HCT116 (cell line): ENCODE measurements around the gene PYGO1. TPM values are rescaled to one million over a fixed set of nuclear protein-coding genes. Genes with fewer than 3 reads are reported as not detected.

Experiments
- ATAC-seq: fragments of 200-7000 bp; cut with Tn5 transposase; 2 replicates; pipeline ENCODE4 v1.9.1; 2020; ENCODE audit warnings: mild to moderate bottlenecking, moderate library complexity
- BruUV-seq: library from RNA; stranded (reverse); fragments of 400-500 nt; replicated peaks from 2 replicates; lab custom pipeline; 2021; lab: Mats Ljungman, UMichigan
- CTCF ChIA-PET: fragments of 300-600 bp; sonication (Branson Sonifier 250); formaldehyde crosslinking; loops from one replicate; lab custom pipeline; 2021; ENCODE audit warnings: antibody characterized with exemption; lab: Charles Lee
- POLR2A ChIA-PET: fragments of 300-600, 350-600 bp; sonication (Branson Sonifier 250); formaldehyde crosslinking; loops from one replicate; lab custom pipeline; 2021; ENCODE audit warnings: antibody characterized with exemption; lab: Charles Lee
- RAD21 ChIA-PET, 2 experiments: fragments of 300-600 bp; sonication (Branson Sonifier 250); formaldehyde crosslinking; loops; one replicate each; lab custom pipeline; 2023; ENCODE audit warnings: low total read pairs in 2 of 2; ENCODE audit not compliant: uncharacterized antibody in 2 of 2, unreplicated experiment in 2 of 2, low non-redundant PET in 1 of 2; lab: Charles Lee
- DNase-seq: peaks from one replicate; pipeline ENCODE4 v3.0.0-alpha.2; 2010; ENCODE audit warnings: low read depth, low spot score
- H2AFZ ChIP-seq: fragments of 200-600 bp; shearing (Covaris generic), sonication (generic); 2 replicates; pipeline ENCODE4 v1.6.1; 2017; ENCODE audit warnings: low read depth, mixed run types, mixed read lengths, antibody characterized with exemption, low read length; ENCODE audit not compliant: poor library complexity, severe bottlenecking
- H3K27ac ChIP-seq: 2 replicates; pipeline ENCODE4 v1.5.1; 2012; ENCODE audit warnings: low read depth, low read length
- H3K27me3 ChIP-seq: fragments of 200-600 bp; sonication (generic); 2 replicates; pipeline ENCODE4 v1.6.1; 2016; ENCODE audit warnings: mixed run types, low read length, mixed read lengths; ENCODE audit not compliant: insufficient read depth
- H3K36me3 ChIP-seq, 2 experiments: fragments of 200-500 bp in 1 of 2; fragments of 200-600 bp in 1 of 2; sonication (Bioruptor generic) in 1 of 2; sonication (generic) in 1 of 2; 2 replicates each; pipeline versions ENCODE4 v1.5.1 to v1.6.1; 2014 to 2016; ENCODE audit warnings: low read length in 2 of 2, inconsistent platforms in 1 of 2, mixed read lengths in 1 of 2, mixed run types in 1 of 2; ENCODE audit not compliant: insufficient read depth in 2 of 2, control insufficient read depth in 1 of 2
- H3K4me1 ChIP-seq, 2 experiments: fragments of 200-600 bp in 1 of 2; sonication (generic) in 1 of 2; 2 replicates each; pipeline versions ENCODE4 v1.5.1 to v1.6.1; 2012 to 2017; ENCODE audit warnings: low read length in 2 of 2, inconsistent platforms in 1 of 2, mild to moderate bottlenecking in 1 of 2, mixed read lengths in 1 of 2, mixed run types in 1 of 2, moderate library complexity in 1 of 2; ENCODE audit not compliant: insufficient read depth in 2 of 2, control insufficient read depth in 1 of 2
- H3K4me2 ChIP-seq: fragments of 200-600 bp; sonication (generic); 2 replicates; pipeline ENCODE4 v1.6.1; 2017; ENCODE audit warnings: mixed run types, low read length, mixed read lengths
- H3K4me3 ChIP-seq, 2 experiments: fragments of 200-600 bp in 1 of 2; sonication (generic) in 1 of 2; replicated peaks in 1 of 2; 2 replicates each; pipeline ENCODE4 v1.5.1; 2011 to 2016; ENCODE audit warnings: low read length in 2 of 2, control low read depth in 1 of 2, low read depth in 1 of 2, mild to moderate bottlenecking in 1 of 2, mixed read lengths in 1 of 2, mixed run types in 1 of 2
- H3K79me2 ChIP-seq: fragments of 200-600 bp; sonication (generic); 2 replicates; pipeline ENCODE4 v1.6.1; 2017; ENCODE audit warnings: mild to moderate bottlenecking, mixed run types, low read length, moderate library complexity, mixed read lengths; ENCODE audit not compliant: insufficient read depth
- H3K9ac ChIP-seq: fragments of 200-600 bp; sonication (generic); 2 replicates; pipeline ENCODE4 v1.6.1; 2016; ENCODE audit warnings: low read length, mixed read lengths
- H3K9me2 ChIP-seq: fragments of 200-600 bp; sonication (generic), shearing (Covaris generic); 2 replicates; pipeline ENCODE4 v1.6.1; 2017; ENCODE audit warnings: mixed run types, mild to moderate bottlenecking, moderate library complexity; ENCODE audit not compliant: insufficient read depth
- H3K9me3 ChIP-seq, 2 experiments: fragments of 200-500 bp in 1 of 2; fragments of 200-600 bp in 1 of 2; sonication (Bioruptor generic) in 1 of 2; sonication (generic) in 1 of 2; 2 replicates each; pipeline ENCODE4 v1.6.1; 2014 to 2017; ENCODE audit warnings: low read length in 2 of 2, mixed read lengths in 2 of 2, inconsistent platforms in 1 of 2, low read depth in 1 of 2, mild to moderate bottlenecking in 1 of 2, mixed run types in 1 of 2, moderate library complexity in 1 of 2; ENCODE audit not compliant: control insufficient read depth in 1 of 2, insufficient read depth in 1 of 2
- H4K20me1 ChIP-seq: fragments of 200-600 bp; sonication (generic), shearing (Covaris generic); 2 replicates; pipeline ENCODE4 v1.6.1; 2017; ENCODE audit warnings: mixed run types, mild to moderate bottlenecking, moderate library complexity; ENCODE audit not compliant: insufficient read depth
- CBX3 ChIP-seq: IDR thresholded peaks from 2 replicates; pipeline ENCODE4 v1.6.1; 2012; ENCODE audit warnings: low read depth
- CEBPB ChIP-seq: IDR thresholded peaks from 2 replicates; pipeline ENCODE4 v1.6.1; 2012; ENCODE audit warnings: low read depth
- EGR1 ChIP-seq: IDR thresholded peaks from 2 replicates; pipeline ENCODE4 v1.6.1; 2012; ENCODE audit warnings: low read depth
- EZH2 ChIP-seq: fragments of 200-600 bp; sonication (generic); IDR thresholded peaks from 2 replicates; pipeline ENCODE4 v1.6.1; 2017; ENCODE audit warnings: antibody characterized with exemption, mixed run types
- FOSL1 ChIP-seq: IDR thresholded peaks from 2 replicates; pipeline ENCODE4 v1.6.1; 2012; ENCODE audit warnings: low read depth
- JUND ChIP-seq: IDR thresholded peaks from 2 replicates; pipeline ENCODE4 v1.6.1; 2012
- POLR2A ChIP-seq: IDR thresholded peaks from 2 replicates; pipeline ENCODE4 v1.7.0; 2011; ENCODE audit warnings: borderline replicate concordance; ENCODE audit not compliant: insufficient read depth, insufficient read length; ENCODE audit errors: extremely low read depth
- RAD21 ChIP-seq: IDR thresholded peaks from 2 replicates; pipeline ENCODE4 v1.6.1; 2012; ENCODE audit warnings: low read depth, mild to moderate bottlenecking
- REST ChIP-seq: IDR thresholded peaks from 2 replicates; pipeline ENCODE4 v1.6.1; 2012; ENCODE audit warnings: low read depth
- SIN3A ChIP-seq: IDR thresholded peaks from 2 replicates; pipeline ENCODE4 v1.6.1; 2012; ENCODE audit warnings: low read depth
- SP1 ChIP-seq: IDR thresholded peaks from 2 replicates; pipeline ENCODE4 v1.6.1; 2012; ENCODE audit warnings: low read depth
- TCF7L2 ChIP-seq: IDR thresholded peaks from 2 replicates; pipeline ENCODE4 v1.7.0; 2011; ENCODE audit warnings: borderline replicate concordance, inconsistent platforms; ENCODE audit not compliant: insufficient read depth, insufficient read length; ENCODE audit errors: extremely low read depth
- ZBTB33 ChIP-seq: IDR thresholded peaks from 2 replicates; pipeline ENCODE4 v1.6.1; 2011; ENCODE audit warnings: mild to moderate bottlenecking, low read length, moderate library complexity; ENCODE audit not compliant: insufficient replicate concordance; ENCODE audit errors: extremely low read depth
- ZFX ChIP-seq: fragments of 450-650 bp; IDR thresholded peaks from 2 replicates; pipeline ENCODE4 v1.6.1; 2017
- intact Hi-C: fragments of 100-400 bp; cut with micrococcal nuclease; formaldehyde crosslinking; loops from 2 replicates; pipeline ENCODE4 v1.10.0; 2022
- total RNA-seq: library from RNA; stranded (reverse); gene quantifications from one replicate; pipeline ENCODE4 v1.2.1, GENCODE V29; 2021; ENCODE audit not compliant: unreplicated experiment

Gene PYGO1
- total RNA-seq, 1 experiment from 2014 or later: 0.34 TPM

GRCh38 chr15:55632434-55632833 is 44.3 kb upstream of the PYGO1 start:
- Histone ChIP-seq H3K4me1 (peaks cover 7 to 19% of the 10 kb centered on the region in 2 experiments; a peak in 3 of 4 replicates), H3K9me3 (no peaks in the 10 kb centered on the region), H3K4me3 (no peak overlapping the region), H4K20me1 (no peaks in the 10 kb centered on the region), H3K9me2 (no peaks in the 10 kb centered on the region), H3K36me3 (no peaks in the 10 kb centered on the region), H3K27me3 (no peaks in the 10 kb centered on the region), H3K79me2 (no peaks in the 10 kb centered on the region), H3K9ac (no peak overlapping the region), H3K4me2 (no peak overlapping the region), H2AFZ (no peak overlapping the region), H3K27ac (no peak overlapping the region)
- intact Hi-C loops: no loop called here
- ATAC-seq (no peak), DNase-seq (no peak)
- ChIA-PET RAD21 (no interaction called here), CTCF (interaction anchor here (2.3 kb wide), 1 partner anchor 9 kb away, joined by 7 read pairs; no protein-coding TSS in a partner anchor), POLR2A (no interaction called here)
- TF ChIP-seq REST (no peak), FOSL1 (no peak), JUND (no peak), SIN3A (no peak), TCF7L2 (no peak), CBX3 (no peak), POLR2A (no peak), RAD21 (no peak), CEBPB (no peak), ZFX (no peak), ZBTB33 (no peak), SP1 (no peak), EGR1 (no peak), EZH2 (no peak)
- BruUV-seq: no TSS peak
